Hippocampal formation (tissue), 2 donors: ENCODE results near the gene C2CD5.
"Not testable (repeated sequence)": the region's sequence is repeated elsewhere in the genome, so short reads cannot be mapped to it uniquely, and the experiment has no call there.

Source experiments
- DNase-seq, 2 donors: peaks; one replicate each; lab custom pipeline; 2025; lab: John Stamatoyannopoulos, UW

Gene C2CD5

DNA sequence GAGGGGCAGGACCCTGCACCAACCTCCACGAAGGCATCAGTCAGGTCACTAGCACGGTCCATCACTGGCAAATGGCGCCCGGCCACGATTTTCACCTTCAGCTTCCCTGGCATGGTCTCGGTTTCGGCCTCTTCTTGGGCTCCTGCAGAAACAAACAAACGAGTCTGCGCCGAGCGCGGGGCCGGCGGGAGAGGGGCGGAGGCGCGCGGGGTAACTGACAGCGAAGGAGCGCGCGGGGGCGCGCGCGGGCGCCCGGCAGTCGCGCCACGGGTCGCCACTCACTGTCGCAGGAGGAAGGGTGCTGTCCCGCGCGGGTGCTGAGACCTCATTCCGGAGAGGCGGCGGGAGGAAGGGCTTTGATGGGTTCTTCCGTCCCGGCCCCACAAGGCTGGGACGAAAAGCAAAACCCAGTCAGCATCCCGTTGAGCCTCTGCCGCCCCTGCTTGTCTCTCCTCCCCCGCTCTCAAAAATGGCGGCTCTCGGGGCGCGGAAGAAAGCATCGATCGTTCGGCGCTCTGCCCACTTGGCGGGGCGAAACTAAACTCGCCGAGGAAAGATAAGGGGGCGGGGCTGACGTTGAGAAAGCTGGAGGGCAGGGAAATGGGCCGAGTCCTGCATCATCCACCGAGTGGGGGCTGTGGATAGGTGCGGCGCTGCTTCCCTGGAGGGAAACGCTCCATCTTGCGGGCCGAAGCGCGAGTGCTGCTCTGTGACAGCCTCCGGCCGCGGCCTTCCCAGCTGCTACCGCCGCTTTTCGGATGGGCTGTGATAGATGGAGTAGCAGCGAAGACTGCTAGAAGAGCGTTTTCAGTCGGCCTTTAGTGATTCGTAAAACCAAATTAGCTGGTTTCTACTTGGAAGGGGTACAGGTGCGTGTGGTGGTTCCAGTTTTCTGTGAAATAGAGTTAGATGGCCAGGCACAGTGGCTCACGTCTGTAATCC, at the start of gene C2CD5:
Gene C2CD5 (minus strand): TSS at position 505 of the 942 bp plus-strand sequence. CDS start 392 bp downstream, at position 113.
- DNase-seq = peak; percentile 94 to 96

GRCh38 chr12:22593864-22594263, 49.5 kb upstream of the C2CD5 start:
- DNase-seq = no peak

DNA sequence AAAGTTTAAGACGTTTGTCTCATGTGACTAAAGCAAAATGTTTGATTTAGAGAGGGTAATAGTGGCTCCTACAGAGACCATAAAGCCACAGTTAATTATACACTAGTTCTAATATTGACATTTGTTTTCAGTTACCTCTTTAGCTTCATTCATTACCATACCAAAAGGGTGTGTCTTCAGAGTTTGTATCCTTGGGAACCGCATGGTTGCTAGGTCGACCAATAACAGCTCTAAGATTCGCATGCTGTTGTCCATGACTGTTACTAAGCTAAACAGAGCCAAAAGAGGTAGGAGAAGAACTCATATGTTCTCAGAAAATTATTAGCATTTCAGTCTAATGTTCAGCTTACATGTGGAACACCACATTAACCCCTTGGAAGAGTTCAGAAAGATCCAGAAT, 44.5 kb upstream of the C2CD5 start:
- no peak for DNase-seq

- no peak for DNase-seq
These were observed 34.0 kb upstream of the C2CD5 start for GRCh38 chr12:22578328-22578727.

GRCh38 chr12:22577667-22578066, 33.3 kb upstream of the C2CD5 start:
- no peak for DNase-seq

DNA sequence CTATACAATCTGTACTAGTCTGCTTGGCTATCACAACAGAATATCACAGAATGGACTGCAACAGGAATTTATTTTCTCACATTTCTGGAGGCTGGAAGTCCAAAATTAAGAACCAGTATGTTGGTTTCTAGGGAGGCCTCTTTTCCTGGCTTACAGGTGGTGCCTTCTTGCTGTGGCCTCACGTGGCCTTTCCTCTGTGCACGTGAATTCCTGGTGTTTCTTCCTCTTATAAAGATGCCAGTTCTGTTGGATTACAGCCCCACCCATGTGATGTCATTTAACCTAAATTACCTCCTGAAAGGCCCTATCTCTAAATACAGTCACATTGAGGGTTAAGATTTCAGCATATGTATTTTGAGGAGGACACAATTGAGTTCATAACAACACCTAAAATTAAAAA, 32.1 kb upstream of the C2CD5 start:
- DNase-seq = no peak

- no peak for DNase-seq
These were observed 31.7 kb upstream of the C2CD5 start for GRCh38 chr12:22576065-22576464.

GRCh38 chr12:22574921-22575320, 30.6 kb upstream of the C2CD5 start:
- DNase-seq = no peak

GRCh38 chr12:22573181-22573580, 28.8 kb upstream of the C2CD5 start:
- no peak for DNase-seq

DNA sequence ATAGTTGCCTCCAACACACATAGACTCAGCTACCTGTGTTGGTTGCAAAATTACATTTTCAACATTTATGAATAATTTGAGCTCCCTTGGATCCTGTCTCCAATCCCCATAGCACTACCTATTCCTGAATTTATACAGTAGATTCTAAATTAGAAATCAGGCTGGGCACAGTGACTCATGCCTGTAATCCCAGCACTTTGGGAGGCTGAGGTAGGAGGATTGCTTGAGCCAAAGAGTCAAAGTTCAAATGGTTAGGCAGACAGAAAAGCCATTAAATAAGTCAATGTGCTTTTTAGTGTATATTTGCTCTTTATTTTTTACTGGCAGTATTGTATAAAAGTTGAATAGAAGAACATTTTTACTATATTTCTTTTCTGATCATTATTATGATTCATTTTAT, 24.9 kb upstream of the C2CD5 start:
- no peak for DNase-seq

- no peak for DNase-seq
These were observed 18.0 kb upstream of the C2CD5 start for GRCh38 chr12:22562036-22563028.

GRCh38 chr12:22554750-22555149, 10.4 kb upstream of the C2CD5 start:
- not testable (repeated sequence) for DNase-seq

GRCh38 chr12:22551624-22552023, 7.3 kb upstream of the C2CD5 start:
- DNase-seq = no peak

- DNase-seq = no peak
These were observed 913 bp upstream of the C2CD5 start for GRCh38 chr12:22545255-22545654.

DNA sequence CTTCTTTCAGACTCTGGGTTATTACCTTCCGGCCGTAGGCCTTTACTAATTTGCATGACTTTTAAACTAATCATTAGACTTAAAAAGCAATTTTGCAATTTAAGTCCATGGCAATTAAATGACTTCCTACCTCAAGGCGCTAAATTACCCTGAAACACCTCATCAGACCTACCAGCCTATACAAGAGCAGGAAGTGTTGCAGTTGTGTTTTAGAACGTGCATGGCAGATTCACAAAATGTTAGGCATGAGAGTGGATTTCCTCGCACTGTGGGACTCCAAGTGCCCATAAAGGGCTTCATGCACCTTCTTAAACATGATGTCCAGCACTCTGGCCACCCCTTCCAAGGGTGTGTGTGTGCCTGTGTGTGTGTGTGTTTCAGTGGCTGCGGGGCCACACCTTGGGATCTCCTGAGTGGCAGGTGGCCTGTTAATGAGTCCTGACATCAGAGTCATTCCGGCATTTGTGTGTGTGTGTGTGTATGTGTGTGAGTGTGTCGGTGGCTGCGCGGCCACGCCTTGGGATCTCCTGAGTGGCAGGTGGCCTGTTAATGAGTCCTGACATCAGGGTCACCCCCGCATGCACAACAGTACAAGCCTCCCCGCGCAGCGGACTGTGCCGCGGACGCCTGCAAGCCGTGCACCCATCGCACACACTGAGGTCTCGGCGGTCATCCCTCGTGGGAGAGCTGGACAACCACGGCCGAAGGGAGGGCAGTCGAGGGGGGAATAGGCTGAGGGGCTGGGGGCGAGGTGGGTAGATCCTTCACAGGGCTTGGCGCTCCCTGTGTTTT, 900 bp downstream of the C2CD5 start:
- peak in 1 of 2 donors; percentile 57 for DNase-seq

- no peak for DNase-seq
These were observed 2.7 kb downstream of the C2CD5 start for GRCh38 chr12:22541496-22542155.

- DNase-seq = no peak
These were observed 5.3 kb downstream of the C2CD5 start for GRCh38 chr12:22539055-22539454.

DNA sequence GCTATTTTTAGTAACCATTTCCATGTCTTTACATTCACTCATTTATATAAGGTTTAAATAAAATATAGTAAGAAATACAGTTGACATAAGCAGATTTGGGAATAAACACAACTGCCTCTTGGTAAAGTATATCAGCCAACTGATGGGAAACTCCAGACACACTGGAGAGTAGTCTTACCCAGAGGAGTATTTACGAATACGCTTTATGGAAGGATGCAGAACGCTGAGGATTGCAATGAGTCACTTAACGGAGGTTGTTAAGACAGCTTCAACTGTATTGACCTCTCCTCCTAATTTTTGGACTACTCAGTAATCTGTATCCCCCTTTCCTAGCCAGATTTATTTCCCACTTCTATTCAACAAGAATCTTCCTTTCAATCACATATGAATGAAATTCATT, 6.0 kb downstream of the C2CD5 start:
- DNase-seq = no peak

DNA sequence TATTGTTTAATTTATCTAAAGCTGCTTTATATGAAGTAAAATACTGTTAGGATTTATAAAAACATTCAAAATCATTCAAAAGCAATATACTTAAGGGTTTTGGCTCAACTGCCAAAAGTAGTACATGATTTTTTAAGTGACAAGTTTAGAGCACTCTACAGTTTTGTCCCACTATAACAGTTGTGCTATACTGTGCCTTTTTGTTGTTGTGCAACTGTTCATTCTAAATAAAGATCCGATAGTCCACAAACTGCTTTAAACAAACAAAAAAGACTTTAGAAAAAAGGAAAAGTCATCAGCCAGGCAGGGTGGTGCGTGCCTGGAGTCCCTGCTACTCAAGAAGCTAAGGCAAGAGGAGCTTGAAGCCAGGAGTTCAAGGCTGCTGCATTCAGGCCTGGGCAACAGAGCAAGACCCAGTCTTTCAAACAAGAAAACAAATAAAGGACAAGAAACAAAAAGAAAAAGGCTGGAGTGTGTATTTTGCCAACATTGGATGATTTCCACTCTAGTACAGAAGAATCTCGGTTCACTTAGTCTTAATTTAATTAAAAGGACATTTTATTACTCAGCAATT, 7.3 kb downstream of the C2CD5 start:
- no peak for DNase-seq

GRCh38 chr12:22536346-22536945, 7.9 kb downstream of the C2CD5 start:
- no peak for DNase-seq
